ENCODE data around the gene MYL12B. TPM values are rescaled to one million over a fixed set of nuclear protein-coding genes. Genes with fewer than 3 reads are reported as not detected.

The MYL12B gene
- polyA plus RNA-seq, 10 donors = 222 to 297 (median 255) TPM

GRCh38 chr18:3233433-3234168 is 28.3 kb upstream of the MYL12B start:
- DNase-seq = no peak

GRCh38 chr18:3234457-3234856 is 27.5 kb upstream of the MYL12B start:
- DNase-seq = no peak

- no peak for DNase-seq
These were observed 26.1 kb upstream of the MYL12B start for GRCh38 chr18:3235846-3236245.

GRCh38 chr18:3236470-3236869 is 25.5 kb upstream of the MYL12B start:
- no peak for DNase-seq

GRCh38 chr18:3238742-3239141 is 23.2 kb upstream of the MYL12B start:
- no peak for DNase-seq

- DNase-seq = peak in 1 of 3 donors; percentile 12
These were observed 16.8 kb upstream of the MYL12B start for GRCh38 chr18:3245185-3245564.

GRCh38 chr18:3245853-3246634 is 15.9 kb upstream of the MYL12B start:
- peak; percentile 89 to 96 (median 93) for DNase-seq

- peak; percentile 44 to 82 (median 54) for DNase-seq
These were observed 15.2 kb upstream of the MYL12B start for GRCh38 chr18:3246635-3247239.

GRCh38 chr18:3247240-3248061 is 14.5 kb upstream of the MYL12B start, which contains the start of gene MYL12A:
MYL12A (plus strand) TSS chr18:3247801; CDS start chr18:3253248, 5,447 bp downstream.
- peak; percentile 98 to 99 (median 99) for DNase-seq

- DNase-seq = peak; percentile 69 to 89 (median 86)
These were observed 13.8 kb upstream of the MYL12B start for GRCh38 chr18:3248062-3248657.

GRCh38 chr18:3248658-3249359 is 13.1 kb upstream of the MYL12B start:
- peak in 2 of 3 donors; percentile 40 to 66 for DNase-seq

- peak in 1 of 3 donors; percentile 71 for DNase-seq
These were observed 11.5 kb upstream of the MYL12B start for GRCh38 chr18:3250237-3251107.

- no peak for DNase-seq
These were observed 10.5 kb upstream of the MYL12B start for GRCh38 chr18:3251249-3251962.

- peak in 1 of 3 donors; percentile 53 for DNase-seq
These were observed 10.0 kb upstream of the MYL12B start for GRCh38 chr18:3251963-3252277.

- no peak for DNase-seq
These were observed 9.1 kb upstream of the MYL12B start for GRCh38 chr18:3252843-3253242.

- DNase-seq = no peak
These were observed 7.2 kb upstream of the MYL12B start for GRCh38 chr18:3254725-3255124.

- no peak for DNase-seq
These were observed 6.2 kb upstream of the MYL12B start for GRCh38 chr18:3255611-3256165.

All from muscle of back (tissue), 11 donors.